GM18511 (cell line): ENCODE results near the gene HSD17B13.
"Not testable (repeated sequence)": the region's sequence is repeated elsewhere in the genome, so short reads cannot be mapped to it uniquely, and the experiment has no call there.

Source experiments
- ATAC-seq: cut with Tn5 transposase; IDR thresholded peaks from one replicate; pipeline ENCODE4 v1.9.1; 2021; ENCODE audit warnings: mild to moderate bottlenecking, moderate library complexity; ENCODE audit not compliant: unreplicated experiment

The HSD17B13 gene

GRCh38 chr4:87322754-87323153 is at the start of gene HSD17B13:
Gene HSD17B13 (minus strand): TSS chr4:87322882. CDS start chr4:87322841, 41 bp downstream.
- ATAC-seq, result no peak

GRCh38 chr4:87370068-87370467 is 47.4 kb upstream of the HSD17B13 start:
- no peak for ATAC-seq

- no peak for ATAC-seq
Observed at GRCh38 chr4:87366521-87367162, 44.0 kb upstream of the HSD17B13 start.

GRCh38 chr4:87365348-87365747 is 42.7 kb upstream of the HSD17B13 start:
- no peak for ATAC-seq

GRCh38 chr4:87363552-87363951 is 40.9 kb upstream of the HSD17B13 start:
- no peak for ATAC-seq

GRCh38 chr4:87360338-87360935 is 37.8 kb upstream of the HSD17B13 start:
- no peak for ATAC-seq

GRCh38 chr4:87359258-87359657 is 36.6 kb upstream of the HSD17B13 start:
- ATAC-seq, result no peak

GRCh38 chr4:87356832-87357526 is 34.3 kb upstream of the HSD17B13 start:
- no peak for ATAC-seq

- no peak for ATAC-seq
Observed at GRCh38 chr4:87354168-87355102, 31.8 kb upstream of the HSD17B13 start.

GRCh38 chr4:87353592-87353991 is 30.9 kb upstream of the HSD17B13 start:
- ATAC-seq, result peak; percentile 90

- ATAC-seq, result no peak
Observed at GRCh38 chr4:87345139-87345538, 22.5 kb upstream of the HSD17B13 start.

- ATAC-seq, result no peak
Observed at GRCh38 chr4:87342872-87343271, 20.2 kb upstream of the HSD17B13 start.

- ATAC-seq, result not testable (repeated sequence)
Observed at GRCh38 chr4:87341954-87342635, 19.4 kb upstream of the HSD17B13 start.

GRCh38 chr4:87339440-87339839 is 16.8 kb upstream of the HSD17B13 start:
- no peak for ATAC-seq

- ATAC-seq, result no peak
Observed at GRCh38 chr4:87337361-87337760, 14.7 kb upstream of the HSD17B13 start.

- no peak for ATAC-seq
Observed at GRCh38 chr4:87333267-87333666, 10.6 kb upstream of the HSD17B13 start.

GRCh38 chr4:87330761-87331160 is 8.1 kb upstream of the HSD17B13 start:
- no peak for ATAC-seq

GRCh38 chr4:87327136-87327535 is 4.5 kb upstream of the HSD17B13 start:
- no peak for ATAC-seq

- ATAC-seq, result no peak
Observed at GRCh38 chr4:87326460-87326859, 3.8 kb upstream of the HSD17B13 start.

- ATAC-seq, result no peak
Observed at GRCh38 chr4:87321888-87322287, 794 bp downstream of the HSD17B13 start.
